HG03039 (cell line): ENCODE data around the gene LNPEP.

Experiments
- ATAC-seq: cut with Tn5 transposase; IDR thresholded peaks from one replicate; pipeline ENCODE4 v1.9.1; 2021; ENCODE audit warnings: mild to moderate bottlenecking, moderate library complexity; ENCODE audit not compliant: unreplicated experiment

The LNPEP gene

DNA sequence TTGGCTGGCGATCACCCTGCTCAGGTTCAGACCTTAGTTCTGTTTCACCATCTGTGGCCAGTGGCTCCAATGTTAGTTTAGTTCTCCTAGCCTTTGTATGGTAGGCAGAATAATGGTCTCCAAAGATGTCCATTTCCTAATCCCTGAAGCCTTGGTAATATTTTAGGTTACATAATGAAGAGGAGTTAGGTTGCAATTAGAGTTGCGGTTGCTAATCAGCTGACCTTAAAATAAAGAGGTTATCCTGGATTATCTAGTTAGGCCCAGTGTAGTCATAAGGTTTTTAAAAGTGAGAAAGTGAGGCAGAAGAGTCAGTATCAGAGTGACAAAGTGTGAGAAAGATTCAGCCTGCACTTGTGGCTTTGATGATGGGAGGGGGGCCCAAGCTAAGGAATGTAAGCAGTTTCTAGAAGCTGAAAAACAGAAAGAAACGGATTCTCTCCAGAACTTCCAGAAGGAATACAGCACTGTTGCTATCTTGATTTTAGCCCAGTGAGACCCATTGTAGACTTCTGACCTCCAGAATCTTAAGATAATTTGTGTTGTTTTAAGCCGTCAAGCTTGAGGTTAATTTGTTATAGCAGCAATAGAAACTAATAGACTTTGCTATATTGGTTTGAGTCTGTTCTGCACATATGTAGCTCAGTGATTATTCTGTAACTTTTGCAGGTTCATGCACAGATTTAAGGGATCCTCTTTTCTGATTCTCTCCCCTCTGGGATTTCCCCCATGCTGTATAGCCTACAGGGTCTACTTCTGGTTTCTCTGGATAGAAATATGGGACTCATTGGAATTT lies 21.6 kb downstream of the LNPEP start:
- ATAC-seq, result peak; percentile 60

DNA sequence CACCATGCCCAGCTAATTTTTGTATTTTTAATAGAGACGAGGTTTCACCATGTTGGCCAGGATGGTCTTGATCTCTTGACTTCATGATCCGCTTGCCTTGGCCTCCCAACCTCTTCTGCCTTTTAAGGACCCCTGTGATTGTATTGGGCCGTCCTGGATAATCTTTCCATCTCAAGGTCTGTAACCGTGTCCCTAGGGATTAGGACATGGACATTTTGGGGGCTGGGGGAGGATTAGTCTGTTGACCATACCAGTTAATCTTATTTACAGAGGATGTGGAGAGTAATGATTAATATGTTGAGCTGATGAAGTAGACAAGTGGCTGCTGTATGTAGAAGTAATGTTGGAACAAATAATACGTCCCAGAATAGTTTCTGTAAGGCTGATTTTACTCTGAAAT lies 23.1 kb downstream of the LNPEP start:
- ATAC-seq, result no peak

DNA sequence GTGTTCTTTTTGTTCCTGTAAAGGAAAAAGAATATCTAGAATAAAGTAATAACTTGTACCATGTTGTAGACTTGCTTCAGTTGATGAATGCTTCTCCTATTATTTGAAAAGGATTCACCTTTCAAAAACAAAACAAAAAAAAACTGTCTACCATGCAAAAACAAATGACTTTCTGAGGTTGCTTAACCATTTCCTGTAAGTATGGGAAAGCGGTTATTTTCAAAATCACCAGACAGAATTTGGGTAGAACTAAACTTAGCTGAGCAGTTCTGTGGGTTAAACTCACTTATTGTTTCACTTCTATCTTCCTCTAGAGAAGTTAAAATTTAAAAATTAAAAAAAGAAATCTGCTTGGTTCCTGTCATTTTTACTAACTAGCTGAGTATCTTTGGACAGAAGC lies 25.2 kb downstream of the LNPEP start:
- peak; percentile 37 for ATAC-seq

DNA sequence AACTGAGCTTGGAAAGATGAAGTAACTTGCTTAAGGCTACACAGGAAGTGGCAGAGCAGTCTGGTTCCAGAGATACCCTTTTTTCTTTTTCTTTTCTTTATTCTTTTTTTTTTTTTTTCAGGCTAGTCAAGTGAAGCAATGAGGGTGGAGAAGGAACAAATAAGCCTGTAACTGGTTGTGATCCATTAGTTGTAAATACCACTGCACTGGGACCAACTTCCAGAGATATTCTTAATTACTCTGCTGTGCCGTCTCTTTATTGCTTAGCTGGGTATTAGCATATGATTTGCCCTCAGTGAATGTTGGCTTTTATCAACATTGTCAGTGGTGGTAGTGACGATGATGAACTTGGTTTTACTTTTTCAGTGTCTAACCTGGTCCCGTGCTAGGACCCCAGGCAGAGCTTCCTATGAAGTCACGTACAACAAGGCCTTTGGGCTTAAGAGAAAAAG lies 26.7 kb downstream of the LNPEP start:
- no peak for ATAC-seq

DNA sequence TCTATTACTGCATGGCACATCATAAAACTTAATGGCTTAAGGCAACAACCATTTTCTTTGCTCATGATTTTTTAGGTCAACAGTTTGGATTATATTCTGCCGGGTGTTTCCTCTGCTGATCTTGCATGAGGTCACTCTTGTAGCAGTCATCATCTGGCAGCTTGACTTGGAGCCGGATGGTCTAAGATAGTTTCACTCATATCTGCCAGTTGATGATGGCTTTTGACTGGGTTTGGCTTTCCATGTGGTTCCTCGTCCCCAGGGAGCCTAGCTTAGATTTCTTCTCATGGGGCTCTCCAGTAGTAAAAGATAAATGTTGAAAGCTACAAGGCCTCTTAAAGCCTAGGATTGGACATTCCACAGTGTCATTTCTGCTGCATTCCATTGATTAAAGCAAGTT lies 27.4 kb downstream of the LNPEP start:
- no peak for ATAC-seq

DNA sequence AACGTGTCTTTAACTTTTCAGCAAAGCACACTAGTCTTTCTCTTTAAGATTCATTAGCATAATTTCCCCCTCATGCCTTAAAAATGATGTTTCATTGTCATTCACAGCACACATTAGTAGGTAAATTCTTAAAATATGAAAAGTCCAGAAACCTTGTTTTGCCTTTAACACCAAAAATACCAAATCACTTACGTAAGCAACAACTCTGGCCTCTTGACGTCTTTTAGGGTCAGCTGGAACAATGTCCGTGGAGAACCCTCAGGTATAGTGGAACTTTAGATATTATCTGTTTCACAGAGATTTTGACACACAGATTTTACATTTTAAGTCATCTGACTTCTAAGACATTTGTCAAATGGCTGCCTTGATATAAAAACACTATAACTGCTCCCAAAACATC lies 30.9 kb downstream of the LNPEP start:
- ATAC-seq, result no peak

DNA sequence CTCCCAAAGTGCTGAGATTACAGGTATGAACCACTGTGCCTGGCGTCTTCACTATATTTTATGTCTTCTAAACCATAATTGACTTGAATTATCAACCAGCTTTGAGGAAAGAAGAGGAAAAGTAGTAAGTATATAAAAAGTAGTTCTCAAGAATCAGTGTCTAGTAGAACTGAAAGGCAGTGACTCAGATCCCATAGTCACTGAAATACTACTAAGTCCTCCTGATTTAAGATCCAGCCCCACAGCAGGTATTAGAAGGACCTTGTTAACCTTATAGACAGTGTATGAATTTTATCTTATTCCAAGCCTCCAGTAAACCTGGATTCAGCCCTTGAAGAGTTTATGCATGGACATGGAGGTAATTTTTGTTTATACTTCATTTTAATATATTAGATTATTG lies 31.5 kb downstream of the LNPEP start:
- no peak for ATAC-seq

DNA sequence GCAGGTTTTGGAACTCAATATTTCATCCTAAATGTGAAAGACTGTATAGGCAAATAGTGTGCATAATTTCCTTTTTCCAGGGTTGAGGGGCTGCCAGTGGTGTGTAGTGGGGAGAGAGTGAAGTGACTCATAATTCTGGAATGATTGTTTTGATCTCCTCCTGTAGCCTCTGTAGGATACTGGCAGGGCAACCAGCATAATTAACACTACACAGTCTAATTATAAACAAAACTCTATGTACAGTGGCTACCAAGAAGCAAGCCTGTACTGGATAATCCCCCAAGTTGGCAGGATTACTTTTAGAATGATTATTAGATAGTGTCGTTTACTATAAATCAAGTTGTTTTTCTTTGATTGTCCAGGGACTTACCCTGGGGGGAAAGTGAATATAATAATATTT lies 32.2 kb downstream of the LNPEP start:
- no peak for ATAC-seq

DNA sequence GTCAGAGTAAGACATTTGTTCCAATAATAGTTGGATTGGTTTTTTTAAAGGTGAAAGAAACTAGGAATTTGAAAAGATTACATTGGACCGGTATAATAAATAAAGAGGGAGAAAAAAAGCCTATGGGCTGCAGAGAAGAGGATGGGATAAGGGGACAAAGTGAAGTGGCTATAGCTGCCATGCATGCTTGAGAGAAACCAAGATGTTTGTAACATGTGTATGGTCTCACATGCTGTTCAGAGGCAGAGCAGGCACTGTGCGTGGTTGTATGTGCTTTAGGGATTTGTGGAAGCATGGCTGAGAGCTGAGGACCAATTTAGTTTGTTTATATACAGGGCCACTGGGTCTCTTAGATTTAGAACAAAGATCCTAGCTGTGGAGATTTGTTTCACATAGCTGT lies 32.7 kb downstream of the LNPEP start:
- ATAC-seq, result no peak

DNA sequence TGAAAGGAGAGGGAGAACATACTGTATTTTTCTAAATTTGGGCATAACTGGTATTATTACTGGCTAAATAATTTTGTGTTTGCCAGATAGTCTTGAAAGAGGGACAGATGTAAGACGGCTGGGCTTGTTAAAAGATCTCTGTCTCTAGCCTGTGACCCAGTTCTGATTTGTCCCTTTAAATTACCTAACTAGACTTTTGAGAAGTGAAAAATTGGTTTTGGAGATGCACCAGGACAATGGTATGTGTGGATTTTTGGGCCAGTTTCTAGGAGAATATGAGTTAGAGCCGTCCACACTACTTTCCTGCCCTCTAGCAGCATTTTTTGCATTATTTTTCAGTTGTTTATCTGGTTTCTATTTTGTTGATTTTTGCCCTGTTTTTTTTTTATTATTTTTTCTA lies 33.5 kb downstream of the LNPEP start:
- ATAC-seq, result no peak

DNA sequence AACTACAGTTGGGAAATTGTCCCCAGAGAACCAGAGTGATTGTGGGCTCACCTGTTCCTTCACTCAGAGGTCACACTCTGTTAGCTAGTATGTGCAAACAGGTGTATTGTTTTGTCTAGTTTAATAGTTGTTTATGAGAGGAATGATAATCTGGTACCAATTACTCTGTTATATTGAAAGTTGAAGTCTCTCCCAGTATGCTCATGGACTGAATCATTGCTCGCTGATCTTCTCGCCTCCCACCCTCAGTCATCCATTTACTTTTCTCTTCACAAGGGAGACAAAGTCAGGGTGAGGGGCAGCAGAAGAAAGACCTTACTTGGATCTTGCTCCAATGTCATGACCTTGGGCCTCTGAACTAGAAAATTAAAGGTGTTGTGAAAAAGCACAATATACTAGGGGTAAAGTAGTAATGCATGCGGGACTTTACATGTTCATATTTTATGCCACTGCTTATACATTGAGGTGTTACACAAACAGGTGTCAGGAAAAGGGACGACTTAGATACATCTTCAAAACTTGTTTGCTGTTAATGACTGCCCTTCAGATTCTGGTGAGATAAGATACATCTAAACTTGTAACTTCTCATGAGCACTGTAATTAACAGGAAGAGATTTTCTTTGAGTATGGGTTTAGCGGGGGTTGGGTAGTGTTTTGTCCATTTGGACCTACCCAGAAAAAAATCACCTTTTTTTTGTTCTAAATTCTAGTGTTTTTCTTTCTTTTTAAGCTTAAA lies 36.9 kb downstream of the LNPEP start:
- ATAC-seq, result no peak

DNA sequence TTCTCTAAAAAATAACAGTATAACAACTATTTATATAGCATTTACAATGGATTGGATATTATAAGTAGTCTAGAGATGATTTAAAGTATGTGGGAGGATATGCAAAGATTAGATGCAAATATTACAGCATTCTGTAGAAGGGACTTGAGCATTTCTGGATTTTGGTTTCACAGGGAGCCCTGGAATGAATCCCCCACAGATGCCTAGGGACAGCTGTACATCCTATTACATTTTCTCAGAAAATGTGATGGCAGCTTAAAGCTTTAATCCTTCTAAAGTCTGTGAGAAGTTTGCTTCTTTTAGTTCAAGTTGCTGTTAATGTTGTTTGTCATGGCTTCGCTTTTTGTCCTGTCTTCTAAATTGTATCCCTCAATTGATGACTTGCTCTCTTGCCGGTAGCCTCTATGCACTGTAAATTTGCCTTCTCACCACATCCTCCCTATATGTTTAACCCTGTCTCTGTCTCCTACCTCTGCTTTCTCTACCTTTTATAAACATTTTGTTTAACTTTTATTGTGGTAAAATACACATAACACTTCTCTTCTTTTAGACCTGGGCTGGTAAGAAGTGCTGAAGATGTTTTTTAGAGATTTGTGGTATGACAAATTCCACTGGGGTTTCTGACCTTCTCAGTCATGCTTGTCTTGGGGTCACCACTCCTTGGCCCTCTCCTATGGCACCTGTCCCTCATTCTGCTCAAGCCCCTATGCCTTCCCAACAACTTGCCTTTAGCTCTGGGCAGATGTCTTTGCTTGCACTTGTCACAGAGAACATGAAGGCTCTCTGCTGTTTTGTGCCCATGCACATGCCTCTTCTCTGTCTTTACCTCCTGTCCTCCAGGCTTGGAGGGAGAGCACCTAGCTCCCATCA lies 37.9 kb downstream of the LNPEP start:
- no peak for ATAC-seq

DNA sequence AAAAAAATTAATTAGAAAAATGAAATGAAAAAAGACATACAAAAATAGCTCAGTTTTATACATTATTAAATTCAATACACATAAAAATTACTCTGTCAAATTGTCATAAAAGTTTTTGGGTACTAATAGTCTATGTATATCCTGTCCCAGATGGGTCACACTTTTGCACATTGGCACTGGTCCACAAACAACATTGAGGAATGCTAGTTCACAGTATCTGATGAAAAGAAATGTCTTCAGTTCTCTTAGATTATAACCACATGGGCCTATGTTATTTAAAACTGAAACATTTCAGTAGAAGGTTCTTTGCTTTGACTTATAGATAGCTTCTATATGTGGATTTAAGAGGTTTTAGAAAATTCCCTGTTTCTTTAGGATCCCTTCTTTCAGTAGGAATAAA lies 39.8 kb downstream of the LNPEP start:
- ATAC-seq, result no peak

DNA sequence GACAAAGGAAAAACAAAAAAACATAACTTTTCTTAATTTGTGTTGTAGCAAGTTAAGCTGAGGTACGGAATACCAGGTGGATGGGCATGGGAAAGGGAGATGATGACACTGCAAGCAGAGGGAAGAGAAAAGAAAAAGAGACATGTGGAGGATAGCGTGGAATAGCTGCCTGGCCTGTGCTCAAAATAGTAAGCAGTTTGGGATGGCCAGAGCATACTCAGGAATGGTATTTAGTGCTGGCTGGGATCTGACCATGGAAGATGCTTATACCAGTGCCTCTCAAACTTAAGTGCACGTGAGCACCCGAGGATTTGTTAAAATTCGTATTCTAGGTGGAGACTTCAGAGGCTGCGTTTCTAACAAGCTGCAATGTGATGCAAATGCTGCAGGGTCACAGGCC lies 41.3 kb downstream of the LNPEP start:
- ATAC-seq, result no peak

DNA sequence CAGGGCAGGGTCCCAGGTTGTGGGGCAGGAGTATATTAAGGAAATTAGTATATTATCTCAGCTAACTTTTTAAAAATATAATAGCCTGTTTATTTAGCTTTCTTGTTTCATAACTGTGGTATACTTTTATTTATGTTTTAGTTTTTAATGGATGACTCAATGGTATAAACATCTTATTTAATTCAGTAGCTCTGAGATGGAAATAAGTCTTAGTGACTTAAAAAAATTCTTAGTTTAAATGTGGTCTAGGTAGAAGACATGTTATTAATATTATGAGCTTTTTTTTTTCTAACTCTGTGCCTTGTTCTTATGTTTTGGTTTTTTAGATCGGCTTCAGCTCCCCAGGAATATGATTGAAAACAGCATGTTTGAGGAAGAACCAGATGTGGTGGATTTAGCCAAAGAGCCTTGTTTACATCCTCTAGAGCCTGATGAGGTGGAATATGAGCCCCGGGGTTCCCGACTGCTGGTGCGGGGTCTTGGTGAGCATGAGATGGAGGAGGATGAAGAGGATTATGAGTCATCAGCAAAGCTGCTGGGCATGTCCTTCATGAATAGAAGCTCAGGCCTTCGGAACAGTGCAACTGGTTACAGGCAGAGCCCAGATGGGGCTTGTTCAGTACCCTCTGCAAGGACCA lies 43.1 kb downstream of the LNPEP start:
- ATAC-seq, result no peak

DNA sequence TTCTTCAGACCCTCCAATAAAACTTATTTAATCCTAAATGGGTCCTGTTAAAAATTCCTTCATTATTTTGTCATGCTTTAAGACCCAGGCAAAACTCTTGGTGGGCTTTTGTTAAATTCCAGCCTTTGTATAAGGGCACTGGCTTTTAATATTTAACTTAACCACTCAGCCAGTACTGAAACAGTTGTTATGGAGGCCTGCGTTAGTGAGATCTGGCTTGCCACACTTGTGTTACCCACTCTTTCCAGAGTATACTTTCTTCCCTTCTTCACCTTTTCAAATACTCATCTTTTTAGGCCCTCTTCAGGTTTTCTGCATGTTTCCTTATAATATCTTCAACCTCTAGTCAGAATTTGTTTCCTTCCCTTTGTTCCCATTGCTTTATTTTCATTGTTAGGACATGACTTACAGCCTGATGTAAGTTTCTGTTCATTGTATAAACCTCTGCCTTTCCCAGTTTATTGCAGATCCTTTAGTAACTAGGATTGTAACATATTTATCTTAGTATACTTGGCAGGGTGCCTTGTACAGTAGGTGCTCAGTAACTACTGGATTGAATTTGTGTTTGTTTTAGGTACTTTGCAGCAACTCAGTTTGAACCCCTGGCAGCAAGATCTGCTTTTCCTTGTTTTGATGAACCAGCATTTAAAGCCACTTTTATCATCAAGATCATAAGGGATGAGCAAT lies 48.8 kb downstream of the LNPEP start:
- no peak for ATAC-seq

DNA sequence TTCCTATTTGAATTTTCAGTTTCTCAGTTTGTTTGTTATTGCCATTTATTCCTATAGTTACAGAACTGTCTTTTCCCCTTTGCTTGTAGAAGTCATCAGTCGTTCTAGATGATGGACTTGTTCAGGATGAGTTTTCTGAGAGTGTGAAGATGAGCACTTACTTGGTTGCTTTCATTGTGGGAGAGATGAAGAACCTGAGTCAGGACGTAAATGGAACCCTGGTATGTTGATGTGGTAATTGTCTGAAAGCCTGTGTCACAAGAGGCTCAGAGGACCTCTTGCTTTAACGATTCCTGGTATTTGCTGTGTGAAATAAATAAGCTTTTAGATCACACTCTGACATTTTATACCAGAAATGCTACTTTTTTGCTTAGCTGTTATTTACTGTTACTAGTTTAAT lies 50.6 kb downstream of the LNPEP start:
- ATAC-seq, result no peak

DNA sequence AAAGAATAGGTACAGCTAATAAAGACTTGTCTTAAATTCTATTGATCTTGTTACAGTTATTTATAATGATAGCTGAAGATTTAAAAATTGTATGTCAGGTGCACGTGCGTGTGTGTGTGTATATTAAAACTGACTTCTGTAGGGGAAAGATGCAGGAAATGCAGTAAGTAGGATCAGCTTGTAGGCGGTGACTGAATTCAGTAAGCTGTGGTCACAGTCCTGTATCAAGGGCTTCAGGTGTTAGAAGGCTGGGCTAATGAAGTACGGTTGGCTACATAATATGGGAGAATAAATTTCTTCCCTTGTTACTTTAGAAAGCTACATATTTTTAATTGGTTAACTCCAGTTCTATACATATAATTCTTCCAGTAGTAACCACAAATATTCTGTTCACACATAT lies 54.2 kb downstream of the LNPEP start:
- no peak for ATAC-seq

DNA sequence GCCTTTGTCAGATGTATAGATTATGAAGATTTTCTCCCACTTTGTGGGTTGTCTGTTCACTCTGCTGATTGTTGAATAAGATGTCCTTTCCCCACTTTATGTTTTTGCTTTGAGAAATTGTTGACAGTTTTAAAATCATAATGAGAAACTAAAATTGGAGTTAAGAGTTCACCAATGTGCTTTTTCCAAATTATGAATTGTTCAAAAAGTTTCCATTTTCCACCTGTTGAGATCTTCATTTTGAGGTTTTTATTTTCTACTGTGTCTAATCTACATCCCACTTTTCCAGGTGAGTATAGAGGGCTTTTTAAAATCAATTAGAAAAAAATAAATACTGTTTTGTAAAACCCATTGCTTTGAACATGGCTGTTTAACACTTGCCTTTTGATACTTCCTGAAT lies 55.8 kb downstream of the LNPEP start:
- ATAC-seq, result no peak

DNA sequence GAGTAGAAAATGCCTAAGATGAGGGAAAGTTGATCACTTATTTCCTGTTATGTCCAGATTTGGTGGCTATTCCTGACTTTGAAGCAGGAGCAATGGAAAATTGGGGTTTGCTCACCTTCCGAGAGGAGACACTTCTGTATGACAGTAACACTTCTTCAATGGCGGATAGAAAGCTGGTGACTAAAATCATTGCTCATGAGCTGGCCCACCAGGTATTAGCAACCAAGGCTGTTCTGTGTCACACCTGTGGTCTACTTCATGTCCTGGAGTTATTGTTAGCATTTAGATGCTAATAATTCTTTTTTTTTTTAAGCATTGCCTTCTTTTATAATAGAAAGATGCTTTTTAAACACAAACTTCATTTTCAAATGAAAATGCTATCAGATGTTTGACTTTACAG lies 57.9 kb downstream of the LNPEP start:
- no peak for ATAC-seq
